Measurements from ENCODE around the gene NUDT1.

Gene NUDT1

GRCh38 chr7:2299131-2299829, 57.3 kb downstream of the NUDT1 start:
- peak in 1 of 3 experiments; percentile 40 for DNase-seq (ENCODE audit: low read depth in 3 of 3)

DNA sequence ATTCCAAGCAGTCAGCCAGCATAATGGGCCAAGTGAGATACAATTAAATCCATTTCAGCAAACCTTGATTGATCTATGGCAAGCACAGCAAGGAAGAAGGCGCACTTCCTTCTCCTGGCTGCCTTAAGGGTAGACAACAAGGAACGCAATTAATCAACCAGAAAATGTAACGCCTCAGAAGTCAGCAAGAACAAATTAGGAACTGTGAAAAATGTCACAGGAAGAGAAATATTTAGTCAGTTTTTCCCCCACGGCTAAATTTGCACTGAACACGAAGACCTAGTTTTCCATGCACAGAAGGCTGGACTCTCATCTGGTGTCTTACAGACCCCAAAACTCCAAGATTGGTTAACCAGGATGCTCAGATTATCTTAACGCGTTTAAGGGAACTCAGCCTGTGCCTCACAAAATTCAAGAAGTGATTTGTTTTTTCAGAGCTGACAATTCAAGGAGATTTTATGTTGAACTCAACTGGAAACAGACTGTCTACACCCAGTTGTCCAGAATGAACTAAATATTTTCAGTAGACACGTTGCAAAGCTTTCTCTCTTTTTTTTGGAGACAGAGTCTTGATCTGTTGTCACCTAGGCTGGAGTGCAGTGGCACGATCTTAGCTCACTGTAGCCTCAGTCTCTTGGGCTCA, 58.0 kb downstream of the NUDT1 start:
- no peak for DNase-seq (ENCODE audit: low read depth in 3 of 3)

All from stimulated activated CD4-positive, alpha-beta T cell treated with anti-CD3 and anti-CD28 coated beads, TNF-alpha, amount 100 ng/mL, for 24 hours (primary cell).